ENCODE measurements around the gene CNGA3.

CNGA3 gene

GRCh38 chr2:98374958-98375570, 28.8 kb downstream of the CNGA3 start (continued):
- TF ChIP-seq ZNF513 (tag by site-specific recombination; IDR thresholded peaks at IDR 0.05) = no peak
- TF ChIP-seq ZNF530 (tag by site-specific recombination; IDR thresholded peaks at IDR 0.05; ENCODE audit: low read depth) = no peak
- TF ChIP-seq, protein P1, sequence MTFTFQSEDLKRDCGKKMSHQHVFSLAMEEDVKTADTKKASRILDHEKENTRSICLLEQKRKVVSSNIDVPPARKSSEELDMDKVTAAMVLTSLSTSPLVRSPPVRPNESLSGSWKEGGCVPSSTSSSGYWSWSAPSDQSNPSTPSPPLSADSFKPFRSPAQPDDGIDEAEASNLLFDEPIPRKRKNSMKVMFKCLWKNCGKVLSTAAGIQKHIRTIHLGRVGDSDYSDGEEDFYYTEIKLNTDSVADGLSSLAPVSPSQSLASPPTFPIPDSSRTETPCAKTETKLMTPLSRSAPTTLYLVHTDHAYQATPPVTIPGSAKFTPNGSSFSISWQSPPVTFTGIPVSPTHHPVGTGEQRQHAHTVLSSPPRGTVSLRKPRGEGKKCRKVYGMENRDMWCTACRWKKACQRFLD (tag by site-specific recombination; IDR thresholded peaks at IDR 0.05) = no peak
- TF ChIP-seq, protein P2, sequence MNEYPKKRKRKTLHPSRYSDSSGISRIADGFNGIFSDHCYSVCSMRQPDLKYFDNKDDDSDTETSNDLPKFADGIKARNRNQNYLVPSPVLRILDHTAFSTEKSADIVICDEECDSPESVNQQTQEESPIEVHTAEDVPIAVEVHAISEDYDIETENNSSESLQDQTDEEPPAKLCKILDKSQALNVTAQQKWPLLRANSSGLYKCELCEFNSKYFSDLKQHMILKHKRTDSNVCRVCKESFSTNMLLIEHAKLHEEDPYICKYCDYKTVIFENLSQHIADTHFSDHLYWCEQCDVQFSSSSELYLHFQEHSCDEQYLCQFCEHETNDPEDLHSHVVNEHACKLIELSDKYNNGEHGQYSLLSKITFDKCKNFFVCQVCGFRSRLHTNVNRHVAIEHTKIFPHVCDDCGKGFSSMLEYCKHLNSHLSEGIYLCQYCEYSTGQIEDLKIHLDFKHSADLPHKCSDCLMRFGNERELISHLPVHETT (tag by site-specific recombination; IDR thresholded peaks at IDR 0.05) = no peak
- TF ChIP-seq ZXDB (tag by site-specific recombination; IDR thresholded peaks at IDR 0.05) = no peak
- TF ChIP-seq ZNF184 (tag by site-specific recombination; IDR thresholded peaks at IDR 0.05) = no peak
- no peak for TF ChIP-seq ZNF426 (tag by site-specific recombination; IDR thresholded peaks at IDR 0.05)
- TF ChIP-seq, protein P3, sequence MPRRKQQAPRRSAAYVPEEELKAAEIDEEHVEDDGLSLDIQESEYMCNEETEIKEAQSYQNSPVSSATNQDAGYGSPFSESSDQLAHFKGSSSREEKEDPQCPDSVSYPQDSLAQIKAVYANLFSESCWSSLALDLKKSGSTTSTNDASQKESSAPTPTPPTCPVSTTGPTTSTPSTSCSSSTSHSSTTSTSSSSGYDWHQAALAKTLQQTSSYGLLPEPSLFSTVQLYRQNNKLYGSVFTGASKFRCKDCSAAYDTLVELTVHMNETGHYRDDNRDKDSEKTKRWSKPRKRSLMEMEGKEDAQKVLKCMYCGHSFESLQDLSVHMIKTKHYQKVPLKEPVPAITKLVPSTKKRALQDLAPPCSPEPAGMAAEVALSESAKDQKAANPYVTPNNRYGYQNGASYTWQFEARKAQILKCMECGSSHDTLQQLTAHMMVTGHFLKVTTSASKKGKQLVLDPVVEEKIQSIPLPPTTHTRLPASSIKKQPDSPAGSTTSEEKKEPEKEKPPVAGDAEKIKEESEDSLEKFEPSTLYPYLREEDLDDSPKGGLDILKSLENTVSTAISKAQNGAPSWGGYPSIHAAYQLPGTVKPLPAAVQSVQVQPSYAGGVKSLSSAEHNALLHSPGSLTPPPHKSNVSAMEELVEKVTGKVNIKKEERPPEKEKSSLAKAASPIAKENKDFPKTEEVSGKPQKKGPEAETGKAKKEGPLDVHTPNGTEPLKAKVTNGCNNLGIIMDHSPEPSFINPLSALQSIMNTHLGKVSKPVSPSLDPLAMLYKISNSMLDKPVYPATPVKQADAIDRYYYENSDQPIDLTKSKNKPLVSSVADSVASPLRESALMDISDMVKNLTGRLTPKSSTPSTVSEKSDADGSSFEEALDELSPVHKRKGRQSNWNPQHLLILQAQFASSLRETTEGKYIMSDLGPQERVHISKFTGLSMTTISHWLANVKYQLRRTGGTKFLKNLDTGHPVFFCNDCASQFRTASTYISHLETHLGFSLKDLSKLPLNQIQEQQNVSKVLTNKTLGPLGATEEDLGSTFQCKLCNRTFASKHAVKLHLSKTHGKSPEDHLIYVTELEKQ (tag by site-specific recombination; IDR thresholded peaks at IDR 0.05; ENCODE audit: borderline replicate concordance) = no peak
- TF ChIP-seq ZNF777 (tag by site-specific recombination; IDR thresholded peaks at IDR 0.05; ENCODE audit: borderline replicate concordance) = no peak

GRCh38 chr2:98376301-98376910, 30.1 kb downstream of the CNGA3 start:
- CTCF ChIA-PET = no interaction called here

More at GRCh38 chr2:98376301-98376910, 30.1 kb downstream of the CNGA3 start:
- no peaks in the 10 kb centered on the region for H3K4me1 ChIP-seq (ENCODE audit: control insufficient read depth, insufficient read depth, low read length)
- no peaks in the 10 kb centered on the region for H3K9me3 ChIP-seq (ENCODE audit: control insufficient read depth, insufficient read depth, low read depth, low read length)
- no peak overlapping the region for H3K4me3 ChIP-seq (ENCODE audit: low read depth, low read length)
- TF ChIP-seq, protein P4, sequence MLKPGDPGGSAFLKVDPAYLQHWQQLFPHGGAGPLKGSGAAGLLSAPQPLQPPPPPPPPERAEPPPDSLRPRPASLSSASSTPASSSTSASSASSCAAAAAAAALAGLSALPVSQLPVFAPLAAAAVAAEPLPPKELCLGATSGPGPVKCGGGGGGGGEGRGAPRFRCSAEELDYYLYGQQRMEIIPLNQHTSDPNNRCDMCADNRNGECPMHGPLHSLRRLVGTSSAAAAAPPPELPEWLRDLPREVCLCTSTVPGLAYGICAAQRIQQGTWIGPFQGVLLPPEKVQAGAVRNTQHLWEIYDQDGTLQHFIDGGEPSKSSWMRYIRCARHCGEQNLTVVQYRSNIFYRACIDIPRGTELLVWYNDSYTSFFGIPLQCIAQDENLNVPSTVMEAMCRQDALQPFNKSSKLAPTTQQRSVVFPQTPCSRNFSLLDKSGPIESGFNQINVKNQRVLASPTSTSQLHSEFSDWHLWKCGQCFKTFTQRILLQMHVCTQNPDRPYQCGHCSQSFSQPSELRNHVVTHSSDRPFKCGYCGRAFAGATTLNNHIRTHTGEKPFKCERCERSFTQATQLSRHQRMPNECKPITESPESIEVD (tag by site-specific recombination; IDR thresholded peaks at IDR 0.05) = no peak
- no peak for TF ChIP-seq MYNN (tag by site-specific recombination; IDR thresholded peaks at IDR 0.05; ENCODE audit: borderline replicate concordance)
- TF ChIP-seq ZNF558 (tag by site-specific recombination; IDR thresholded peaks at IDR 0.05) = no peak
- TF ChIP-seq INSM2 (tag by site-specific recombination; IDR thresholded peaks at IDR 0.05) = no peak
- TF ChIP-seq KLF1 (tag by site-specific recombination; IDR thresholded peaks at IDR 0.05) = no peak
- TF ChIP-seq MEIS1 (CRISPR knock-in tag; IDR thresholded peaks at IDR 0.05; ENCODE audit: borderline replicate concordance) = no peak
- no peak for TF ChIP-seq ZNF549 (tag by site-specific recombination; IDR thresholded peaks at IDR 0.05)
- TF ChIP-seq ZNF747 (tag by site-specific recombination; IDR thresholded peaks at IDR 0.05) = no peak
- TF ChIP-seq ZNF366 (tag by site-specific recombination; conservative IDR thresholded peaks at IDR 0.05) = no peak
- POLR2A ChIA-PET = no interaction called here
- no peaks in the 10 kb centered on the region for H3K36me3 ChIP-seq (ENCODE audit: control insufficient read depth in 2 of 2, insufficient read depth in 1 of 2, low read length in 2 of 2)
- H3K27ac ChIP-seq (ENCODE audit: extremely low read depth, low read depth, low read length) = no peak overlapping the region
